H1 (cell line): ENCODE data around the gene SLFN5. TPM values are rescaled to one million over a fixed set of nuclear protein-coding genes. Genes with fewer than 3 reads are reported as not detected.

ENCODE experiments used
- CTCF ChIA-PET: fragments of 300-600 bp; sonication (Branson Sonifier 250); formaldehyde crosslinking; loops from one replicate; lab custom pipeline; 2021; ENCODE audit not compliant: partially characterized antibody; lab: Charles Lee
- POLR2A ChIA-PET: fragments of 300-600 bp; sonication (Branson Sonifier 250); formaldehyde crosslinking; loops from one replicate; lab custom pipeline; 2021; ENCODE audit warnings: inconsistent platforms; ENCODE audit not compliant: partially characterized antibody; lab: Charles Lee
- DNase-seq, 2 experiments: peaks; one replicate each; pipeline versions ENCODE4 v3.0.0 to v3.0.0-alpha.2; 2010 to 2022; ENCODE audit warnings: low spot score in 2 of 2, low read depth in 1 of 2, mixed read lengths in 1 of 2
- FAIRE-seq: peaks from 2 replicates; lab custom pipeline; 2011; peaks lifted over from hg19 to GRCh38; lab: Jason Lieb, UNC
- H2AFZ ChIP-seq: 2 replicates; pipeline ENCODE4 v1.8.1; 2012; ENCODE audit warnings: low read length, inconsistent platforms
- H2AK5ac ChIP-seq: 2 replicates; pipeline ENCODE4 v1.6.1; 2013; ENCODE audit warnings: low read depth, low read length
- H2BK120ac ChIP-seq: replicated peaks from 2 replicates; pipeline ENCODE3; 2013; ENCODE audit warnings: low read depth, low read length, inconsistent platforms
- H2BK12ac ChIP-seq: 2 replicates; pipeline ENCODE4 v1.6.1; 2013; ENCODE audit warnings: low read depth, low read length
- H2BK15ac ChIP-seq: 2 replicates; pipeline ENCODE4 v1.6.1; 2013; ENCODE audit warnings: low read length
- H2BK20ac ChIP-seq: 2 replicates; pipeline ENCODE4 v1.6.1; 2013; ENCODE audit warnings: low read length
- H2BK5ac ChIP-seq: 2 replicates; pipeline ENCODE4 v1.6.1; 2013; ENCODE audit warnings: low read depth, low read length
- H3K14ac ChIP-seq: 2 replicates; pipeline ENCODE4 v1.6.1; 2013; ENCODE audit warnings: inconsistent platforms; ENCODE audit not compliant: insufficient read length
- H3K18ac ChIP-seq: 2 replicates; pipeline ENCODE4 v1.6.1; 2013; ENCODE audit warnings: low read length; ENCODE audit errors: extremely low read depth
- H3K23ac ChIP-seq: 2 replicates; pipeline ENCODE4 v1.6.1; 2013; ENCODE audit warnings: inconsistent platforms; ENCODE audit not compliant: insufficient read length
- H3K23me2 ChIP-seq: 2 replicates; pipeline ENCODE4 v1.6.1; 2013; ENCODE audit warnings: low read depth, low read length
- H3K27ac ChIP-seq: 2 replicates; pipeline ENCODE4 v1.6.1; 2011; ENCODE audit warnings: low read depth, low read length, inconsistent platforms
- H3K27me3 ChIP-seq, 4 experiments: replicated peaks in 1 of 4; 1 replicate in 1 of 4; 2 replicates in 3 of 4; pipeline versions ENCODE4 v1.6.1 to v1.8.1; 2011 to 2013; ENCODE audit warnings: low read length in 3 of 4, mild to moderate bottlenecking in 3 of 4, inconsistent platforms in 2 of 4, mixed read lengths in 2 of 4, moderate library complexity in 1 of 4; ENCODE audit not compliant: control insufficient read depth in 3 of 4, insufficient read depth in 3 of 4; ENCODE audit errors: extremely low read depth in 1 of 4
- H3K36me3 ChIP-seq, 4 experiments: 2 replicates each; pipeline versions ENCODE4 v1.6.1 to v1.8.1; 2011 to 2013; ENCODE audit warnings: mild to moderate bottlenecking in 4 of 4, low read length in 3 of 4, moderate library complexity in 2 of 4, control low read depth in 1 of 4, inconsistent platforms in 1 of 4; ENCODE audit not compliant: insufficient read depth in 4 of 4, control insufficient read depth in 2 of 4
- H3K4ac ChIP-seq: replicated peaks from 2 replicates; pipeline ENCODE3; 2013; ENCODE audit warnings: low read length, low read depth, mixed read lengths, inconsistent platforms; ENCODE audit not compliant: insufficient read length
- H3K4me1 ChIP-seq, 4 experiments: replicated peaks in 1 of 4; 1 replicate in 1 of 4; 2 replicates in 3 of 4; pipeline versions ENCODE4 v1.6.1 to v1.8.1; 2011 to 2013; ENCODE audit warnings: low read length in 3 of 4, inconsistent platforms in 2 of 4, mixed read lengths in 1 of 4; ENCODE audit not compliant: insufficient read depth in 4 of 4, control insufficient read depth in 3 of 4
- H3K4me2 ChIP-seq, 2 experiments: 2 replicates each; pipeline versions ENCODE4 v1.6.1 to v1.8.1; 2011 to 2013; ENCODE audit warnings: low read depth in 2 of 2, low read length in 2 of 2, control low read depth in 1 of 2, inconsistent platforms in 1 of 2, mild to moderate bottlenecking in 1 of 2; ENCODE audit not compliant: insufficient read depth in 1 of 2
- H3K4me3 ChIP-seq, 4 experiments: fragments of 200-600, 300-600 bp in 1 of 4; sonication (generic), shearing (Covaris generic), sonication (Bioruptor Twin) in 1 of 4; 2 replicates each; pipeline versions ENCODE4 v1.5.1 to v1.8.1; 2011 to 2016; ENCODE audit warnings: low read length in 4 of 4, low read depth in 3 of 4, control low read depth in 2 of 4, inconsistent platforms in 2 of 4, mild to moderate bottlenecking in 2 of 4, mixed read lengths in 1 of 4, moderate library complexity in 1 of 4; ENCODE audit not compliant: insufficient read depth in 2 of 4; ENCODE audit errors: extremely low read depth in 1 of 4
- H3K56ac ChIP-seq: replicated peaks from 2 replicates; pipeline ENCODE3; 2013; ENCODE audit warnings: low read depth, mild to moderate bottlenecking, mixed read lengths, low read length, inconsistent platforms; ENCODE audit not compliant: insufficient read length
- H3K79me1 ChIP-seq: 2 replicates; pipeline ENCODE4 v1.6.1; 2013; ENCODE audit warnings: low read depth, low read length, control low read depth
- H3K79me2 ChIP-seq, 2 experiments: 2 replicates each; pipeline versions ENCODE4 v1.6.1 to v1.8.1; 2012 to 2013; ENCODE audit warnings: low read length in 2 of 2, mild to moderate bottlenecking in 2 of 2, inconsistent platforms in 1 of 2; ENCODE audit not compliant: insufficient read depth in 2 of 2, control insufficient read depth in 1 of 2
- H3K9ac ChIP-seq, 4 experiments: replicated peaks in 1 of 4; 1 replicate in 1 of 4; 2 replicates in 3 of 4; pipeline versions ENCODE4 v1.6.1 to v1.8.1; 2011 to 2013; ENCODE audit warnings: low read depth in 3 of 4, low read length in 3 of 4, control low read depth in 2 of 4, mild to moderate bottlenecking in 2 of 4, moderate library complexity in 2 of 4, inconsistent platforms in 1 of 4; ENCODE audit errors: extremely low read depth in 1 of 4
- H3K9me3 ChIP-seq, 2 experiments: 2 replicates each; pipeline versions ENCODE4 v1.6.1 to v1.8.1; 2012 to 2013; ENCODE audit warnings: mild to moderate bottlenecking in 2 of 2, moderate library complexity in 2 of 2, control low read depth in 1 of 2, inconsistent platforms in 1 of 2, low read depth in 1 of 2, low read length in 1 of 2, mixed read lengths in 1 of 2; ENCODE audit not compliant: insufficient read depth in 2 of 2
- H4K20me1 ChIP-seq, 2 experiments: replicated peaks in 1 of 2; 2 replicates each; pipeline versions ENCODE3 to v1.8.1; 2011 to 2013; ENCODE audit warnings: inconsistent platforms in 2 of 2, low read length in 2 of 2, mild to moderate bottlenecking in 1 of 2; ENCODE audit not compliant: insufficient read depth in 2 of 2, control insufficient read depth in 1 of 2
- H4K5ac ChIP-seq: 2 replicates; pipeline ENCODE4 v1.6.1; 2013; ENCODE audit warnings: low read length, low read depth, mixed read lengths, inconsistent platforms; ENCODE audit not compliant: insufficient read length
- H4K8ac ChIP-seq: 2 replicates; pipeline ENCODE4 v1.8.0; 2013; ENCODE audit warnings: mild to moderate bottlenecking, moderate library complexity, low read length, inconsistent platforms; ENCODE audit not compliant: insufficient read depth; ENCODE audit errors: extremely low read depth
- H4K91ac ChIP-seq: replicated peaks from 2 replicates; pipeline ENCODE3; 2013; ENCODE audit warnings: low read length, mixed read lengths, inconsistent platforms; ENCODE audit not compliant: insufficient read length
- EGR1 ChIP-seq: IDR thresholded peaks from 2 replicates; pipeline ENCODE4 v1.6.1; 2011; ENCODE audit warnings: low read depth, low read length, borderline replicate concordance
- EP300 ChIP-seq, 2 experiments: IDR thresholded peaks; 1 replicate in 1 of 2; 2 replicates in 1 of 2; pipeline ENCODE4 v1.6.1; 2011 to 2012; ENCODE audit warnings: low read depth in 2 of 2, low read length in 2 of 2, mild to moderate bottlenecking in 2 of 2, borderline replicate concordance in 1 of 2, inconsistent platforms in 1 of 2, moderate library complexity in 1 of 2
- FOSL1 ChIP-seq: IDR thresholded peaks from 2 replicates; pipeline ENCODE4 v1.6.1; 2011; ENCODE audit warnings: mild to moderate bottlenecking, low read depth, low read length, moderate library complexity; ENCODE audit not compliant: insufficient read depth
- JUN ChIP-seq: IDR thresholded peaks from 2 replicates; pipeline ENCODE4 v1.6.1; 2011; ENCODE audit warnings: low read depth, mild to moderate bottlenecking, improper control_type of control experiment, low read length
- SP2 ChIP-seq: IDR thresholded peaks from 2 replicates; pipeline ENCODE4 v1.6.1; 2012; ENCODE audit warnings: mild to moderate bottlenecking, low read length, inconsistent platforms
- TAF7 ChIP-seq: optimal IDR thresholded peaks from 2 replicates; pipeline ENCODE3; 2011; ENCODE audit warnings: low read depth, mild to moderate bottlenecking, inconsistent platforms, low read length, moderate library complexity, borderline replicate concordance
- WGBS, 2 experiments: shearing (Covaris generic) in 1 of 2; methylation state at CpG; one replicate each; pipeline versions ENCODE4 v1.1.6 to v1.1.7; 2013 to 2015; ENCODE audit warnings: low lambda C conversion rate in 2 of 2, mixed read lengths in 2 of 2, inconsistent platforms in 1 of 2, low coverage in 1 of 2, missing lambda C conversion rate in 1 of 2; ENCODE audit not compliant: insufficient replicate concordance in 2 of 2, insufficient coverage in 1 of 2, insufficient read length in 1 of 2; ENCODE audit errors: extremely low coverage in 1 of 2, missing lambda C conversion rate in 1 of 2; 5-methylcytosine and 5-hydroxymethylcytosine counted together
- polyA plus RNA-seq, 7 experiments: library from polyadenylated mRNA; depleted of rRNA in 3 of 7; stranded (reverse) in 5 of 7; unstranded in 2 of 7; fragments of >200 nt in 5 of 7; fragments of 200-250 nt in 2 of 7; gene quantifications; 1 replicate in 5 of 7; 2 replicates in 1 of 7; 4 replicates in 1 of 7; pipeline versions ENCODE4 v1.2.1 to v1.2.3, GENCODE V29; 2011 to 2013; ENCODE audit warnings: missing spikeins in 2 of 7, mixed read lengths in 2 of 7
- total RNA-seq: library from RNA; stranded (reverse); fragmentation: NEBNext Ultra II Directional; extraction: Animal tissue kit (Norgen Biotek cat#: 25700); gene quantifications from 2 replicates; pipeline ENCODE4 v1.2.1, GENCODE V29; 2021

The SLFN5 gene
- total and polyA plus RNA-seq, 2 of the 8 experiments (the other 6 are each of a cell fraction or from before 2014, with no cell fraction given), result 0.86 to 3.0 TPM

DNA sequence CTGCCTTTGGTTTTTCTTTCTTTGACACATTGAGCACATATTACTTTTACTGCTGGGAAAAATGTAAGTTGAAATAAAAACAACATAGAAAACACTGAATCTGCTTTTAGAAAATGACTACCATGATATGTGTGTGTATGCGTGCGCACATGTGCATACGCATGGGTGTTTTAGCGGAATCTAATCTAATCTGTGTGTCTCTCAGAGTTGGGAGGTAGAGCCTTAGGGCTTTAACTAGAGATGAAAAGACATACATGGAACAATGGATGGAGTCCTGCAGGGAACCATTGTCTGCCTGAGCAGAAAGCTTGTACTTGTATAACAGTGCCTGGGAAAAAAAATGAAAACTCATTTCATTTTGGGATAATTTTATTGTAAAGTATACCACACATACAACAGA is 12.4 kb downstream of the SLFN5 start:
- Histone ChIP-seq H3K18ac (no peak overlapping the region), H3K9me3 (no peaks in the 10 kb centered on the region), H2AK5ac (no peak overlapping the region), H2BK120ac (no peak overlapping the region), H3K27ac (no peak overlapping the region), H3K79me2 (no peaks in the 10 kb centered on the region), H4K91ac (no peak overlapping the region), H3K79me1 (no peaks in the 10 kb centered on the region), H3K14ac (no peak overlapping the region), H3K27me3 (no peaks in the 10 kb centered on the region), H3K56ac (no peak overlapping the region), H2BK15ac (no peak overlapping the region), H2AFZ (no peak overlapping the region), H2BK5ac (no peak overlapping the region), H4K5ac (no peak overlapping the region), H4K8ac (no peak overlapping the region), H3K9ac (no peak overlapping the region), H2BK20ac (no peak overlapping the region), H3K23ac (no peak overlapping the region), H3K23me2 (no peaks in the 10 kb centered on the region), H4K20me1 (no peaks in the 10 kb centered on the region), H2BK12ac (no peak overlapping the region), H3K36me3 (no peaks in the 10 kb centered on the region), H3K4me2 (no peak overlapping the region), H3K4ac (no peak overlapping the region), H3K4me1 (no peaks in the 10 kb centered on the region), H3K4me3 (no peak overlapping the region)
- CTCF ChIA-PET, result interaction anchor here (1.2 kb wide), 1 partner anchor 58 kb away, joined by 4 read pairs; no protein-coding TSS in a partner anchor
- 85% methylated on average over 4 of the region's 4 CpGs; no CpG with 5 or more reads in 1 of the 2 experiments for WGBS, 2 experiments
- POLR2A ChIA-PET, result no interaction called here
- TF ChIP-seq JUN, result no peak
- TF ChIP-seq SP2, result no peak
- no peak for TF ChIP-seq EP300 (IDR thresholded peaks at IDR 0.05; ENCODE audit: borderline replicate concordance in 1 of 2, low read depth in 2 of 2, low read length in 2 of 2)
- no peak for TF ChIP-seq TAF7
- no peak for TF ChIP-seq FOSL1
- TF ChIP-seq EGR1, result no peak
- no peak for FAIRE-seq
- DNase-seq, result no peak
